GM12873 (cell line): ENCODE results near the gene PRUNE1.
A peak's percentile ranks its signal among the peaks of the same experiment; 100 is the strongest.

Experiments
- CTCF ChIP-seq: IDR thresholded peaks from 2 replicates; pipeline ENCODE4 v1.5.1; 2012; ENCODE audit warnings: low read depth, mild to moderate bottlenecking, moderate library complexity, low read length, control low read depth; ENCODE audit not compliant: insufficient read depth; ENCODE audit errors: missing control alignments

The PRUNE1 gene

GRCh38 chr1:151059109-151060006 is 51.1 kb downstream of the PRUNE1 start, which contains the start of gene CDC42SE1:
Gene CDC42SE1 (minus strand): TSS chr1:151059622. CDS start chr1:151055730, 3,892 bp downstream.
- peak; percentile 86 for TF ChIP-seq CTCF

GRCh38 chr1:151060007-151060656 is 51.9 kb downstream of the PRUNE1 start, which contains the start of gene MLLT11:
Gene MLLT11 (plus strand): TSS chr1:151060397. CDS start chr1:151067225, 6,828 bp downstream.
- TF ChIP-seq CTCF, result no peak

- TF ChIP-seq CTCF, result peak; percentile 3
Measured at GRCh38 chr1:151060657-151061421, 52.6 kb downstream of the PRUNE1 start.

- no peak for TF ChIP-seq CTCF
Measured at GRCh38 chr1:151061704-151062103, 53.5 kb downstream of the PRUNE1 start.

GRCh38 chr1:151062741-151063371 is 54.6 kb downstream of the PRUNE1 start:
- no peak for TF ChIP-seq CTCF

GRCh38 chr1:151065089-151065645 is 56.9 kb downstream of the PRUNE1 start:
- no peak for TF ChIP-seq CTCF
